ENCODE results near the gene OR6F1.
"Not testable (repeated sequence)": the region's sequence is repeated elsewhere in the genome, so short reads cannot be mapped to it uniquely, and the experiment has no call there.

The OR6F1 gene

GRCh38 chr1:247716546-247716945 lies at the start of gene OR6F1:
Gene OR6F1, minus strand, starts transcription at chr1:247716646. Its CDS starts 3,891 bp downstream, at chr1:247712755.
- no peak for DNase-seq (ENCODE audit: low spot score)

GRCh38 chr1:247760456-247760855 lies 44.0 kb upstream of the OR6F1 start, which contains the start of gene OR1C1:
Gene OR1C1, minus strand, starts transcription at chr1:247760556. Its CDS starts 2,150 bp downstream, at chr1:247758406.
- DNase-seq (ENCODE audit: low spot score) = no peak

- not testable (repeated sequence) for DNase-seq (ENCODE audit: low spot score)
Observed at GRCh38 chr1:247754311-247754710, 37.9 kb upstream of the OR6F1 start.

GRCh38 chr1:247749870-247750269 lies 33.4 kb upstream of the OR6F1 start:
- no peak for DNase-seq (ENCODE audit: low spot score)

- no peak for DNase-seq (ENCODE audit: low spot score)
Observed at GRCh38 chr1:247748041-247748440, 31.6 kb upstream of the OR6F1 start, which contains the start of gene OR14A2. Gene OR14A2, minus strand, starts transcription at chr1:247748141.

GRCh38 chr1:247747616-247748015 lies 31.2 kb upstream of the OR6F1 start:
- DNase-seq (ENCODE audit: low spot score) = no peak

- no peak for DNase-seq (ENCODE audit: low spot score)
Observed at GRCh38 chr1:247746391-247746935, 30.0 kb upstream of the OR6F1 start.

GRCh38 chr1:247742215-247742760 lies 25.8 kb upstream of the OR6F1 start:
- DNase-seq (ENCODE audit: low spot score) = not testable (repeated sequence)

GRCh38 chr1:247741756-247742155 lies 25.3 kb upstream of the OR6F1 start:
- DNase-seq (ENCODE audit: low spot score) = no peak

GRCh38 chr1:247740721-247741120 lies 24.3 kb upstream of the OR6F1 start:
- no peak for DNase-seq (ENCODE audit: low spot score)

GRCh38 chr1:247738315-247738714 lies 21.9 kb upstream of the OR6F1 start, which contains the start of gene OR14K1:
Gene OR14K1, plus strand, starts transcription at chr1:247738615. Its CDS starts 0 bp downstream, at chr1:247738615.
- DNase-seq (ENCODE audit: low spot score) = no peak

- DNase-seq (ENCODE audit: low spot score) = no peak
Observed at GRCh38 chr1:247721222-247721621, 4.8 kb upstream of the OR6F1 start.

GRCh38 chr1:247713753-247714152 lies 2.7 kb downstream of the OR6F1 start:
- no peak for DNase-seq (ENCODE audit: low spot score)

- not testable (repeated sequence) for DNase-seq (ENCODE audit: low spot score)
Observed at GRCh38 chr1:247710681-247711080, 5.8 kb downstream of the OR6F1 start.

GRCh38 chr1:247701338-247701737 lies 15.1 kb downstream of the OR6F1 start:
- DNase-seq (ENCODE audit: low spot score) = no peak

- DNase-seq (ENCODE audit: low spot score) = no peak
Observed at GRCh38 chr1:247681288-247681897, 35.1 kb downstream of the OR6F1 start.

GRCh38 chr1:247680171-247680570 lies 36.3 kb downstream of the OR6F1 start:
- no peak for DNase-seq (ENCODE audit: low spot score)

GRCh38 chr1:247679639-247680038 lies 36.8 kb downstream of the OR6F1 start, which contains the start of gene OR13G1:
Gene OR13G1, minus strand, starts transcription at chr1:247679739. Its CDS starts 6,698 bp downstream, at chr1:247673041.
- no peak for DNase-seq (ENCODE audit: low spot score)

- no peak for DNase-seq (ENCODE audit: low spot score)
Observed at GRCh38 chr1:247669225-247669624, 47.2 kb downstream of the OR6F1 start.
